GM18861 (cell line): ENCODE measurements around the gene CORO6.

Source experiments
- ATAC-seq: cut with Tn5 transposase; IDR thresholded peaks from one replicate; pipeline ENCODE4 v1.9.1; 2021; ENCODE audit not compliant: unreplicated experiment

Gene CORO6

GRCh38 chr17:29633886-29634285 is 11.2 kb upstream of the CORO6 start:
- ATAC-seq: no peak

- ATAC-seq: no peak
These were observed 8.0 kb upstream of the CORO6 start for GRCh38 chr17:29630630-29631193.

GRCh38 chr17:29629839-29630238 is 7.1 kb upstream of the CORO6 start:
- ATAC-seq: no peak

- no peak for ATAC-seq
These were observed 5.9 kb upstream of the CORO6 start for GRCh38 chr17:29628644-29629043.

- no peak for ATAC-seq
These were observed 5.2 kb upstream of the CORO6 start for GRCh38 chr17:29627951-29628350.

- no peak for ATAC-seq
These were observed 2.5 kb upstream of the CORO6 start for GRCh38 chr17:29625037-29625750.

- no peak for ATAC-seq
These were observed 1.9 kb upstream of the CORO6 start for GRCh38 chr17:29624586-29624985.

GRCh38 chr17:29623283-29623647 is 553 bp upstream of the CORO6 start:
- no peak for ATAC-seq

GRCh38 chr17:29621751-29622194 is 939 bp downstream of the CORO6 start:
- ATAC-seq: no peak

- no peak for ATAC-seq
These were observed 1.8 kb downstream of the CORO6 start for GRCh38 chr17:29620779-29621500.

GRCh38 chr17:29620271-29620670 is 2.4 kb downstream of the CORO6 start:
- ATAC-seq: no peak

GRCh38 chr17:29619251-29619650 is 3.5 kb downstream of the CORO6 start:
- ATAC-seq: no peak

GRCh38 chr17:29618272-29619065 is 4.2 kb downstream of the CORO6 start:
- no peak for ATAC-seq

GRCh38 chr17:29617481-29618271 is 5.0 kb downstream of the CORO6 start:
- ATAC-seq: no peak

- peak; percentile 42 for ATAC-seq
These were observed 5.6 kb downstream of the CORO6 start for GRCh38 chr17:29617125-29617480.

GRCh38 chr17:29616300-29617048 is 6.2 kb downstream of the CORO6 start:
- no peak for ATAC-seq

GRCh38 chr17:29615492-29616299 is 7.0 kb downstream of the CORO6 start:
- ATAC-seq: peak; percentile 36

- ATAC-seq: no peak
These were observed 7.7 kb downstream of the CORO6 start for GRCh38 chr17:29615048-29615385.

- ATAC-seq: no peak
These were observed 8.2 kb downstream of the CORO6 start for GRCh38 chr17:29614349-29615047.
